ENCODE data around the gene UBE2Q2. TPM values are rescaled to one million over a fixed set of nuclear protein-coding genes. Genes with fewer than 3 reads are reported as not detected.

The UBE2Q2 gene
- total RNA-seq, 1 donor from 2014 or later = 47.7 TPM

GRCh38 chr15:75925440-75925839 lies 82.2 kb downstream of the UBE2Q2 start:
- Histone ChIP-seq H3K4me3 (ENCODE audit: insufficient read depth, low read depth, low read length) (no peak overlapping the region), H3K9me3 (ENCODE audit: insufficient read depth, low read depth, low read length) (no peaks in the 10 kb centered on the region), H4K20me1 (ENCODE audit: insufficient read depth, low read length) (peaks cover 84% of the 10 kb centered on the region), H3K36me3 (ENCODE audit: insufficient read depth, low read length) (peaks cover 11% of the 10 kb centered on the region), H3K9ac (ENCODE audit: low read length) (no peak overlapping the region), H3K27me3 (ENCODE audit: insufficient read depth, low read length) (no peaks in the 10 kb centered on the region), H3K27ac (ENCODE audit: low read depth, low read length) (no peak overlapping the region), H2AFZ (ENCODE audit: low read depth, low read length) (no peak overlapping the region), H3K79me2 (ENCODE audit: insufficient read depth, low read length) (peaks cover 73% of the 10 kb centered on the region), H3K4me2 (ENCODE audit: low read length) (no peak overlapping the region), H3K4me1 (ENCODE audit: insufficient read depth, low read length) (peaks cover 7% of the 10 kb centered on the region)
- no peak for FAIRE-seq
- peaks cover 13% of the 10 kb centered on the region for H3K36me3 Mint-ChIP-seq (ENCODE audit: low read depth, unreplicated experiment)
- peaks cover 36% of the 10 kb centered on the region for H3K4me1 Mint-ChIP-seq (ENCODE audit: low read depth, unreplicated experiment)
- no peak overlapping the region for H3K27ac Mint-ChIP-seq (ENCODE audit: unreplicated experiment)
- no peak for DNase-seq (ENCODE audit: low read depth)
- no peaks in the 10 kb centered on the region for H3K27me3 Mint-ChIP-seq (ENCODE audit: low read depth, unreplicated experiment)
- no peak overlapping the region for H3K4me3 Mint-ChIP-seq (ENCODE audit: unreplicated experiment)
- H3K9me3 Mint-ChIP-seq (ENCODE audit: unreplicated experiment) = no peaks in the 10 kb centered on the region
- TF ChIP-seq, protein P1, sequence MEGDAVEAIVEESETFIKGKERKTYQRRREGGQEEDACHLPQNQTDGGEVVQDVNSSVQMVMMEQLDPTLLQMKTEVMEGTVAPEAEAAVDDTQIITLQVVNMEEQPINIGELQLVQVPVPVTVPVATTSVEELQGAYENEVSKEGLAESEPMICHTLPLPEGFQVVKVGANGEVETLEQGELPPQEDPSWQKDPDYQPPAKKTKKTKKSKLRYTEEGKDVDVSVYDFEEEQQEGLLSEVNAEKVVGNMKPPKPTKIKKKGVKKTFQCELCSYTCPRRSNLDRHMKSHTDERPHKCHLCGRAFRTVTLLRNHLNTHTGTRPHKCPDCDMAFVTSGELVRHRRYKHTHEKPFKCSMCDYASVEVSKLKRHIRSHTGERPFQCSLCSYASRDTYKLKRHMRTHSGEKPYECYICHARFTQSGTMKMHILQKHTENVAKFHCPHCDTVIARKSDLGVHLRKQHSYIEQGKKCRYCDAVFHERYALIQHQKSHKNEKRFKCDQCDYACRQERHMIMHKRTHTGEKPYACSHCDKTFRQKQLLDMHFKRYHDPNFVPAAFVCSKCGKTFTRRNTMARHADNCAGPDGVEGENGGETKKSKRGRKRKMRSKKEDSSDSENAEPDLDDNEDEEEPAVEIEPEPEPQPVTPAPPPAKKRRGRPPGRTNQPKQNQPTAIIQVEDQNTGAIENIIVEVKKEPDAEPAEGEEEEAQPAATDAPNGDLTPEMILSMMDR (IDR thresholded peaks at IDR 0.05; ENCODE audit: insufficient read depth, low read depth, low read length) = no peak
- no peak for TF ChIP-seq EZH2 (IDR thresholded peaks at IDR 0.05; ENCODE audit: insufficient read depth, low read length)

GRCh38 chr15:75926931-75927330 lies 83.7 kb downstream of the UBE2Q2 start:
- H3K27me3 ChIP-seq (ENCODE audit: insufficient read depth, low read length) = no peaks in the 10 kb centered on the region
- no peaks in the 10 kb centered on the region for H3K9me3 ChIP-seq (ENCODE audit: insufficient read depth, low read depth, low read length)
- no peak for TF ChIP-seq EZH2 (IDR thresholded peaks at IDR 0.05; ENCODE audit: insufficient read depth, low read length)
- TF ChIP-seq, protein P1 (IDR thresholded peaks at IDR 0.05; ENCODE audit: insufficient read depth, low read depth, low read length) = no peak
- H3K9ac ChIP-seq (ENCODE audit: low read length) = no peak overlapping the region
- H3K9me3 Mint-ChIP-seq (ENCODE audit: unreplicated experiment) = no peaks in the 10 kb centered on the region
- H3K27me3 Mint-ChIP-seq (ENCODE audit: low read depth, unreplicated experiment) = no peaks in the 10 kb centered on the region
- H3K4me1 Mint-ChIP-seq (ENCODE audit: low read depth, unreplicated experiment) = peaks cover 36% of the 10 kb centered on the region
- peaks cover 15% of the 10 kb centered on the region for H3K36me3 ChIP-seq (ENCODE audit: insufficient read depth, low read length)
- H2AFZ ChIP-seq (ENCODE audit: low read depth, low read length) = no peak overlapping the region
- no peak overlapping the region for H3K4me3 Mint-ChIP-seq (ENCODE audit: unreplicated experiment)
- peaks cover 13% of the 10 kb centered on the region for H3K36me3 Mint-ChIP-seq (ENCODE audit: low read depth, unreplicated experiment)
- H3K4me3 ChIP-seq (ENCODE audit: insufficient read depth, low read depth, low read length) = no peak overlapping the region
- peaks cover 7% of the 10 kb centered on the region for H3K4me1 ChIP-seq (ENCODE audit: insufficient read depth, low read length)
- H4K20me1 ChIP-seq (ENCODE audit: insufficient read depth, low read length) = peaks cover 83% of the 10 kb centered on the region
- FAIRE-seq = no peak
- peaks cover 72% of the 10 kb centered on the region for H3K79me2 ChIP-seq (ENCODE audit: insufficient read depth, low read length)
- H3K4me2 ChIP-seq (ENCODE audit: low read length) = no peak overlapping the region
- no peak for DNase-seq (ENCODE audit: low read depth)
- no peak overlapping the region for H3K27ac ChIP-seq (ENCODE audit: low read depth, low read length)
- no peak overlapping the region for H3K27ac Mint-ChIP-seq (ENCODE audit: unreplicated experiment)

- no peak overlapping the region for H3K4me3 Mint-ChIP-seq (ENCODE audit: unreplicated experiment)
- H3K79me2 ChIP-seq (ENCODE audit: insufficient read depth, low read length) = peaks cover 66% of the 10 kb centered on the region
- no peak overlapping the region for H3K4me3 ChIP-seq (ENCODE audit: insufficient read depth, low read depth, low read length)
- H3K36me3 ChIP-seq (ENCODE audit: insufficient read depth, low read length) = peaks cover 16% of the 10 kb centered on the region
- no peaks in the 10 kb centered on the region for H3K27me3 ChIP-seq (ENCODE audit: insufficient read depth, low read length)
- H3K27me3 Mint-ChIP-seq (ENCODE audit: low read depth, unreplicated experiment) = no peaks in the 10 kb centered on the region
- H3K4me2 ChIP-seq (ENCODE audit: low read length) = no peak overlapping the region
- H3K36me3 Mint-ChIP-seq (ENCODE audit: low read depth, unreplicated experiment) = peaks cover 12% of the 10 kb centered on the region
- no peaks in the 10 kb centered on the region for H3K9me3 ChIP-seq (ENCODE audit: insufficient read depth, low read depth, low read length)
- H3K9ac ChIP-seq (ENCODE audit: low read length) = no peak overlapping the region
- peaks cover 29% of the 10 kb centered on the region for H3K4me1 Mint-ChIP-seq (ENCODE audit: low read depth, unreplicated experiment)
- H3K4me1 ChIP-seq (ENCODE audit: insufficient read depth, low read length) = no peaks in the 10 kb centered on the region
- H3K27ac Mint-ChIP-seq (ENCODE audit: unreplicated experiment) = no peak overlapping the region
- H4K20me1 ChIP-seq (ENCODE audit: insufficient read depth, low read length) = peaks cover 77% of the 10 kb centered on the region
- FAIRE-seq (no peak), DNase-seq (ENCODE audit: low read depth) (peak; percentile 72)
- H3K9me3 Mint-ChIP-seq (ENCODE audit: unreplicated experiment) = no peaks in the 10 kb centered on the region
- no peak overlapping the region for H3K27ac ChIP-seq (ENCODE audit: low read depth, low read length)
- TF ChIP-seq, protein P1 (IDR thresholded peaks at IDR 0.05; ENCODE audit: insufficient read depth, low read depth, low read length) = no peak
- no peak for TF ChIP-seq EZH2 (IDR thresholded peaks at IDR 0.05; ENCODE audit: insufficient read depth, low read length)
- no peak overlapping the region for H2AFZ ChIP-seq (ENCODE audit: low read depth, low read length)
Observed at GRCh38 chr15:75927601-75928000, 84.4 kb downstream of the UBE2Q2 start.

Data from astrocyte (in vitro differentiated cells and primary cell).